ENCODE data around the gene ALS2.

GRCh38 chr2:201696151-201696659 lies 84.5 kb downstream of the ALS2 start:
- TF ChIP-seq POLR2AphosphoS5 (IDR thresholded peaks at IDR 0.05) (no peak), CTCF (IDR thresholded peaks at IDR 0.05) (no peak)

Measured in prostate gland (tissue), 2 donors.